Measurements from ENCODE around the gene PSENEN.

The PSENEN gene

GRCh38 chr19:35736913-35737886 lies 8.3 kb upstream of the PSENEN start:
- no peak for DNase-seq

- DNase-seq: no peak
Observed at GRCh38 chr19:35738021-35738886, 7.2 kb upstream of the PSENEN start.

GRCh38 chr19:35738887-35739229 lies 6.6 kb upstream of the PSENEN start:
- no peak for DNase-seq

- no peak for DNase-seq
Observed at GRCh38 chr19:35739275-35740107, 6.0 kb upstream of the PSENEN start.

GRCh38 chr19:35740108-35740422 lies 5.4 kb upstream of the PSENEN start:
- no peak for DNase-seq

- peak; percentile 98 for DNase-seq
Observed at GRCh38 chr19:35740423-35741202, 4.8 kb upstream of the PSENEN start.

- DNase-seq: no peak
Observed at GRCh38 chr19:35741203-35741515, 4.3 kb upstream of the PSENEN start.

GRCh38 chr19:35742121-35742724 lies 3.2 kb upstream of the PSENEN start, which contains the start of gene IGFLR1:
IGFLR1 (minus strand) TSS chr19:35742452; CDS start chr19:35741180, 1,272 bp downstream.
- no peak for DNase-seq

- DNase-seq: no peak
Observed at GRCh38 chr19:35743640-35744429, 1.6 kb upstream of the PSENEN start.

- DNase-seq: peak; percentile 89
Observed at GRCh38 chr19:35744430-35745327, 772 bp upstream of the PSENEN start.

GRCh38 chr19:35746087-35746462 lies 624 bp downstream of the PSENEN start:
- no peak for DNase-seq

- no peak for DNase-seq
Observed at GRCh38 chr19:35746531-35746930, 1.1 kb downstream of the PSENEN start.

- DNase-seq: peak; percentile 96
Observed at GRCh38 chr19:35748106-35749020, 2.9 kb downstream of the PSENEN start, which contains the start of gene LIN37. LIN37 (plus strand) TSS chr19:35748576; CDS start chr19:35748725, 149 bp downstream.

- DNase-seq: no peak
Observed at GRCh38 chr19:35750167-35750566, 4.7 kb downstream of the PSENEN start.

GRCh38 chr19:35751839-35752745 lies 6.6 kb downstream of the PSENEN start:
- DNase-seq: no peak

GRCh38 chr19:35752746-35753350 lies 7.4 kb downstream of the PSENEN start:
- DNase-seq: no peak
